Type B pancreatic cell (in vitro differentiated cells): Measurements from ENCODE around the gene CEL. TPM values are rescaled to one million over a fixed set of nuclear protein-coding genes. Genes with fewer than 3 reads are reported as not detected.
A peak's percentile ranks its signal among the peaks of the same experiment; 100 is the strongest.
"Not testable (repeated sequence)": the region's sequence is repeated elsewhere in the genome, so short reads cannot be mapped to it uniquely, and the experiment has no call there.

Source experiments
- DNase-seq: peaks from one replicate; pipeline ENCODE4 v3.0.0; 2021; ENCODE audit warnings: mixed read lengths; ENCODE audit not compliant: unreplicated experiment; ENCODE audit errors: extremely low spot score
- H3K27ac Mint-ChIP-seq: 2 replicates; pipeline ENCODE4 v1.8.0; 2021; ENCODE audit warnings: mild to moderate bottlenecking, mixed read lengths
- H3K27me3 Mint-ChIP-seq: 2 replicates; pipeline ENCODE4 v1.8.0; 2021; ENCODE audit warnings: mixed read lengths
- H3K36me3 Mint-ChIP-seq: 2 replicates; pipeline ENCODE4 v1.8.0; 2021; ENCODE audit warnings: mixed read lengths
- H3K4me1 Mint-ChIP-seq: one replicate; pipeline ENCODE4 v1.8.0; 2021; ENCODE audit warnings: mixed read lengths; ENCODE audit not compliant: unreplicated experiment
- H3K4me3 Mint-ChIP-seq: 2 replicates; pipeline ENCODE4 v1.8.0; 2021; ENCODE audit warnings: mild to moderate bottlenecking, mixed read lengths
- H3K9me3 Mint-ChIP-seq: 2 replicates; pipeline ENCODE4 v1.8.0; 2021; ENCODE audit warnings: mixed read lengths
- long read RNA-seq: library from polyadenylated mRNA; unstranded; transcript quantifications from one replicate; pipeline ENCODE4 v2.0.0, GENCODE V29; 2020
- total RNA-seq: library from RNA; stranded (reverse); gene quantifications from 2 replicates; pipeline ENCODE4 v1.2.1, GENCODE V29; 2021; ENCODE audit warnings: low replicate concordance
- TF ChIP-seq, protein P1 (sequence below): fragments of 200-600 bp; sonication (generic); conservative IDR thresholded peaks from 2 replicates; pipeline ENCODE4 v1.5.0; 2021; ENCODE audit warnings: antibody characterized with exemption, mild to moderate bottlenecking

The CEL gene
- total RNA-seq = 4.5 and 4.9 TPM in 2 replicates
- long read RNA-seq = 0 reads

DNA sequence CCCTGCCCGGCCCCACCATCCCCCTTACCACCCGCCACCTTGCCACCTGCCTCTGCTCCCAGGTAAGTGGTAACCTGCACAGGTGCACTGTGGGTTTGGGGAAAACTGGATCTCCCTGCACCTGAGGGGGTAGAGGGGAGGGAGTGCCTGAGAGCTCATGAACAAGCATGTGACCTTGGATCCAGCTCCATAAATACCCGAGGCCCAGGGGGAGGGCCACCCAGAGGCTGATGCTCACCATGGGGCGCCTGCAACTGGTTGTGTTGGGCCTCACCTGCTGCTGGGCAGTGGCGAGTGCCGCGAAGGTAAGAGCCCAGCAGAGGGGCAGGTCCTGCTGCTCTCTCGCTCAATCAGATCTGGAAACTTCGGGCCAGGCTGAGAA is at the start of gene CEL:
Gene CEL (plus strand): TSS at position 218 of the 382 bp plus-strand sequence. CDS start 22 bp downstream, at position 240.
- peak within 1 kb of the TSS; percentile 68 for H3K27ac Mint-ChIP-seq

DNA sequence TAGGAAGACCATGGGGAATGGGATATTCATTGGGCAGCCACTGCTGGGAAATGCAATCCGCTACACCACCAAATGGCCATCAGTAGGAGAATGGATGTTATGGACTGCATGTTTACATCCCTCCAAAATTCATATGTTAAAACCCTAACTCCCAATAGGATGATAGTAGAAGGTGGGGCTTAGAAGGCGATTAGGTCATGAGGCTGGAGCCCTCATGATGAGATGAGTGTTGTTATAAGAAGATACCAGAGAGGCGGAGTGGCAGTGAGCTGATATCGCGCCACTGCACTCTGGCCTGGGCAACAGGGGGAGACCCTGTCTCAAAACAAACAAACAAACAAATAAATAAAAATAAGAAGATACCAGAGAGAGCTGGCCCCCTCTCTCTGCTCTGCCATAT is 47.1 kb upstream of the CEL start:
- H3K27me3 Mint-ChIP-seq = peaks cover 28% of the 10 kb centered on the region
- H3K36me3 Mint-ChIP-seq = no peaks in the 10 kb centered on the region
- no peak for DNase-seq
- no peaks in the 10 kb centered on the region for H3K4me1 Mint-ChIP-seq
- TF ChIP-seq, protein P1, sequence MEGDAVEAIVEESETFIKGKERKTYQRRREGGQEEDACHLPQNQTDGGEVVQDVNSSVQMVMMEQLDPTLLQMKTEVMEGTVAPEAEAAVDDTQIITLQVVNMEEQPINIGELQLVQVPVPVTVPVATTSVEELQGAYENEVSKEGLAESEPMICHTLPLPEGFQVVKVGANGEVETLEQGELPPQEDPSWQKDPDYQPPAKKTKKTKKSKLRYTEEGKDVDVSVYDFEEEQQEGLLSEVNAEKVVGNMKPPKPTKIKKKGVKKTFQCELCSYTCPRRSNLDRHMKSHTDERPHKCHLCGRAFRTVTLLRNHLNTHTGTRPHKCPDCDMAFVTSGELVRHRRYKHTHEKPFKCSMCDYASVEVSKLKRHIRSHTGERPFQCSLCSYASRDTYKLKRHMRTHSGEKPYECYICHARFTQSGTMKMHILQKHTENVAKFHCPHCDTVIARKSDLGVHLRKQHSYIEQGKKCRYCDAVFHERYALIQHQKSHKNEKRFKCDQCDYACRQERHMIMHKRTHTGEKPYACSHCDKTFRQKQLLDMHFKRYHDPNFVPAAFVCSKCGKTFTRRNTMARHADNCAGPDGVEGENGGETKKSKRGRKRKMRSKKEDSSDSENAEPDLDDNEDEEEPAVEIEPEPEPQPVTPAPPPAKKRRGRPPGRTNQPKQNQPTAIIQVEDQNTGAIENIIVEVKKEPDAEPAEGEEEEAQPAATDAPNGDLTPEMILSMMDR = no peak
- H3K9me3 Mint-ChIP-seq = no peaks in the 10 kb centered on the region
- no peak overlapping the region for H3K4me3 Mint-ChIP-seq
- no peak overlapping the region for H3K27ac Mint-ChIP-seq

More for the DNA sequence above, at the start of gene CEL:
- not testable (repeated sequence) for H3K27me3 Mint-ChIP-seq, H3K9me3 Mint-ChIP-seq, H3K36me3 Mint-ChIP-seq, DNase-seq, H3K4me3 Mint-ChIP-seq
- H3K4me1 Mint-ChIP-seq = peaks cover 10% of the 10 kb centered on the region

DNA sequence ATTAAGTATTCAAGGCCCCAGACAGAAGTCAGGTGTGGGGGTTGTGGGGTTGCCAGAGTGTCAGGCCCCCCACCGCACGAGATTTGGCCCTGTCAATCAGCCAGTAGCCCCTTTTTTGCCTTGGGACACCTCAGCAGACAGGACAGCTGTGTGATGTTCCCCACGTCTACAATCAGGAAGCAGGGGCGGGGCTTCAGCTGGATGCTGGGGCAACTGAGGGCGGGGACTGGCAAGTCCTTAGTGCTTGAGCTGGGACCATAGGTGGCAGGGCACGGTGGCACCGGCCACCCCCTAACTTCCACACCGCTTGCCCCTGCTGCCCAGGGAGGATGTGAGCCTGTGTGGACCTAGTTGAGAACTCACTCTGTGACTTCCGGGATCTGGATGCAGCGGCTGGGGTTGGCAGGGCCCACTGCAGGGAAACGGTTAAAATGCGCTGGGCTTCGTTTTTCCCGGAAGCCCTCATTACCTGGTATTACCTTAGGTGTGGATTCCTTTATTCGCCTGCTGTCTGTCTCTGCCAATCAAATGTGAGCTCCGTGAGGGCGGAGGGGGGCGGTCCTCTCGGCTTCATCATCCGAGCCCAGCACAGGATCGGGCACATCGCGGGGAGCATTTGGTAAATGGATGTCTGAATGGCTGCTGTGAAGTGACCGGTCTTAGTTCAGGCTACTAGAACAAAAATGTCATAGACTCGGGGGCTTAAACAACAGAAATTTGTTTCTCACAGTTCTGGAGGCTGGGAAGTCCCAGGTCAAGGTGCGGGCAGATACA is 38.5 kb upstream of the CEL start:
- peaks cover 5% of the 10 kb centered on the region for H3K4me1 Mint-ChIP-seq
- no peaks in the 10 kb centered on the region for H3K36me3 Mint-ChIP-seq
- TF ChIP-seq, protein P1 = no peak
- H3K27ac Mint-ChIP-seq = no peak overlapping the region
- H3K27me3 Mint-ChIP-seq = peaks cover 17% of the 10 kb centered on the region
- DNase-seq = no peak
- no peaks in the 10 kb centered on the region for H3K9me3 Mint-ChIP-seq
- H3K4me3 Mint-ChIP-seq = no peak overlapping the region

DNA sequence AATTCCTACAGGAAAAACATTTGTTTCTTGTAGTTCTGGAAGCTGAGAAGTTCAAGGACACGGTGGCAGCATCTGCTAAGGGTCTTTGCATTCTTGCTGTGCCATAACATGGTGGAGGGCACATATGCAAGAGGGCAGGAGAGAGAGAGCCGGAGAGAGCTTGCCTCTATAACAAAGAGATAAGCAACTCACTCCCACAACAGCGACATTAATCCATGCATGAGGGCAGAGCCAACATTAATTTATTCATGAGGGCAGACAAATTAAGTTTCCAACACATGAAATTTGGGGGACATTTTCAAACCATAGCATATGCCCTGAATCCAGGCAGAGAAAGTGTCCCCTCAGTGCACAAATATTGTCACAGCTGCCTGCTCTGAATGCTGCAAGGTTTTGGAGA is 35.4 kb upstream of the CEL start:
- Mint-ChIP-seq H3K4me3 (peak overlapping the region; percentile 11), H3K9me3 (no peaks in the 10 kb centered on the region), H3K4me1 (peaks cover 5% of the 10 kb centered on the region), H3K36me3 (peaks cover 5% of the 10 kb centered on the region), H3K27me3 (peaks cover 17% of the 10 kb centered on the region), H3K27ac (no peak overlapping the region)
- TF ChIP-seq, protein P1 = no peak
- no peak for DNase-seq

DNA sequence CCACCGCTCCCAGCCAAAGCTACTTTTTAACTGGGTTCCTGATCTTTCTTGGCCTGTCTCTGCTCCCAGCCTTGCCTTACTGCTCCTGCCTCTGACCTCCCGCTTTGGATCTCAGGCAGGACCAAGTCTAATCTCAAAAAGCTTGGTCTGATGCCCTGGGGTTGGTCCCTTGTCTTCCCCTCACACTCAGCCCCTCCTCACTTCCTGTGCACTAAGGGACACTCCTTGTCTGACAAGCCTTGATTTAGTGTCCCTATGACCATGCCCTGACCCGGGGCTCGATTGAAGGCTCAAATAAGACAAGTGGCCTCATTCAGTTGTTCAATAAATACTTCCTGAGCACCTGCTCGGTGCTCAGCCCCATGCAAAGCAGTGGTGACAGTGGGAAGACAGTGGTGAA is 34.6 kb upstream of the CEL start:
- DNase-seq = no peak
- H3K4me1 Mint-ChIP-seq = peaks cover 12% of the 10 kb centered on the region
- no peak overlapping the region for H3K27ac Mint-ChIP-seq
- H3K9me3 Mint-ChIP-seq = no peaks in the 10 kb centered on the region
- peak overlapping the region; percentile 58 for H3K4me3 Mint-ChIP-seq
- TF ChIP-seq, protein P1 = no peak
- H3K36me3 Mint-ChIP-seq = peaks cover 11% of the 10 kb centered on the region
- peaks cover 16% of the 10 kb centered on the region for H3K27me3 Mint-ChIP-seq

DNA sequence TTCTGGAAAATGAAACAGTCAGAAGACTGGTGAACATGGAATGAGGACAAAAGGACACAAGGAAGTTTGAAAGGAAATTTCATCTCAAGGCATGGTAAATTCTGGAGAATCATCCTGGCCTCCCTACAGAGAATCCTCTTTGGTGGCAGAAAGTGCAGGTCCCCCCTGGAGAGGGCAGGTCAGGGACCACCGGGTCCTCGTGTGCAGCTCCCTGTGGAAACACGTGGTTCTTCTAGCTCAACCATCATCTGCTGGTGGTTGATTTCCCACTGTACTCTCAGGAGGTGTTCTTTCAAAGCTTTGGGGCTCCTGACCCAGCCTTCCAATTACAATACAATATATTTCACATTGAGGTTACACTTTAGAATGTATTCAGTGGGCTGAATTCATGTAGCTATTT is 33.6 kb upstream of the CEL start:
- H3K4me1 Mint-ChIP-seq = peaks cover 13% of the 10 kb centered on the region
- H3K9me3 Mint-ChIP-seq = no peaks in the 10 kb centered on the region
- H3K27ac Mint-ChIP-seq = no peak overlapping the region
- no peak for DNase-seq
- TF ChIP-seq, protein P1 = no peak
- H3K4me3 Mint-ChIP-seq = peak overlapping the region; percentile 98
- H3K36me3 Mint-ChIP-seq = peaks cover 20% of the 10 kb centered on the region
- H3K27me3 Mint-ChIP-seq = peaks cover 12% of the 10 kb centered on the region
